WTC11 (cell line): ENCODE measurements around the gene INPPL1.

Experiments
- CREB1 ChIP-seq: sonication (generic); formaldehyde crosslinking; IDR thresholded peaks from 2 replicates; pipeline ENCODE4 v1.8.0; 2023; ENCODE audit warnings: mild to moderate bottlenecking, missing genetic modification reagents
- JUN ChIP-seq: sonication (generic); formaldehyde crosslinking; IDR thresholded peaks from 2 replicates; pipeline ENCODE4 v1.8.0; 2023; ENCODE audit warnings: mild to moderate bottlenecking, missing genetic modification reagents
- SP1 ChIP-seq: sonication (generic); formaldehyde crosslinking; conservative IDR thresholded peaks from 2 replicates; pipeline ENCODE4 v1.8.1; 2022; ENCODE audit warnings: missing genetic modification reagents
- ZNF121 ChIP-seq: sonication (generic); formaldehyde crosslinking; IDR thresholded peaks from 2 replicates; pipeline ENCODE4 v1.8.0; 2023; ENCODE audit warnings: missing genetic modification reagents
- ZNF317 ChIP-seq: sonication (generic); formaldehyde crosslinking; IDR thresholded peaks from 2 replicates; pipeline ENCODE4 v1.8.1; 2023; ENCODE audit warnings: low read depth, mild to moderate bottlenecking, moderate library complexity, missing genetic modification reagents, borderline replicate concordance
- TF ChIP-seq, protein P1 (sequence below): sonication (generic); formaldehyde crosslinking; IDR thresholded peaks from 2 replicates; pipeline ENCODE4 v1.8.1; 2022; ENCODE audit warnings: missing genetic modification reagents, borderline replicate concordance
- TF ChIP-seq, protein P2 (sequence below): sonication (generic); formaldehyde crosslinking; IDR thresholded peaks from 2 replicates; pipeline ENCODE4 v1.8.1; 2023; ENCODE audit warnings: mild to moderate bottlenecking, missing genetic modification reagents, moderate library complexity
- TF ChIP-seq, protein P3 (sequence below): fragments of 200-600 bp; IDR thresholded peaks from 2 replicates; pipeline ENCODE4 v1.8.0; 2022; ENCODE audit warnings: antibody characterized with exemption
- TF ChIP-seq, protein P4 (sequence below): sonication (generic); formaldehyde crosslinking; IDR thresholded peaks from 2 replicates; pipeline ENCODE4 v1.8.1; 2023; ENCODE audit warnings: mild to moderate bottlenecking, moderate library complexity, missing genetic modification reagents
- TF ChIP-seq, protein P5 (sequence below): sonication (generic); formaldehyde crosslinking; IDR thresholded peaks from 2 replicates; pipeline ENCODE4 v1.8.1; 2022; ENCODE audit warnings: mild to moderate bottlenecking, missing genetic modification reagents, moderate library complexity, borderline replicate concordance
- TF ChIP-seq, protein P6 (sequence below): fragments of 250-450 bp; sonication (Bioruptor Pico); IDR thresholded peaks from 2 replicates; pipeline ENCODE4 v1.9.0; 2021; ENCODE audit warnings: mild to moderate bottlenecking

DNA sequence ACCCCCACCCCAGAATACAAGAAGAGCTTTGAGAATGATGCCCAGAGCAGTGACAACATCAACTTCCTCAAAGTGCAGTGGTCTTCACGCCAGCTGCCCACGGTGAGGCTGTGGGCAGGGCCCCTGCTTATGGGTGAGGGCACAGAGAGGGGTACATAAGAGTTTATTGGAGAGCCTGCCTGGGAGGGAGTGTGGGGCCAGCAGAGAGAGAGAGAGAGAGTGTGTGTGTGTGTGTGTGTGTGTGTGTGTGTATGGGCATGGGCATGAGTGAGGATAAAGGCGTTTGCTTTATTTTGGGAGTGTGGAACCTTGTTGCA, 9.9 kb downstream of the INPPL1 start:
- TF ChIP-seq, protein P1, sequence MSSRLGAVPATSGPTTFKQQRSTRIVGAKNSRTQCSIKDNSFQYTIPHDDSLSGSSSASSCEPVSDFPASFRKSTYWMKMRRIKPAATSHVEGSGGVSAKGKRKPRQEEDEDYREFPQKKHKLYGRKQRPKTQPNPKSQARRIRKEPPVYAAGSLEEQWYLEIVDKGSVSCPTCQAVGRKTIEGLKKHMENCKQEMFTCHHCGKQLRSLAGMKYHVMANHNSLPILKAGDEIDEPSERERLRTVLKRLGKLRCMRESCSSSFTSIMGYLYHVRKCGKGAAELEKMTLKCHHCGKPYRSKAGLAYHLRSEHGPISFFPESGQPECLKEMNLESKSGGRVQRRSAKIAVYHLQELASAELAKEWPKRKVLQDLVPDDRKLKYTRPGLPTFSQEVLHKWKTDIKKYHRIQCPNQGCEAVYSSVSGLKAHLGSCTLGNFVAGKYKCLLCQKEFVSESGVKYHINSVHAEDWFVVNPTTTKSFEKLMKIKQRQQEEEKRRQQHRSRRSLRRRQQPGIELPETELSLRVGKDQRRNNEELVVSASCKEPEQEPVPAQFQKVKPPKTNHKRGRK (CRISPR knock-in tag) = no peak
- TF ChIP-seq, protein P2, sequence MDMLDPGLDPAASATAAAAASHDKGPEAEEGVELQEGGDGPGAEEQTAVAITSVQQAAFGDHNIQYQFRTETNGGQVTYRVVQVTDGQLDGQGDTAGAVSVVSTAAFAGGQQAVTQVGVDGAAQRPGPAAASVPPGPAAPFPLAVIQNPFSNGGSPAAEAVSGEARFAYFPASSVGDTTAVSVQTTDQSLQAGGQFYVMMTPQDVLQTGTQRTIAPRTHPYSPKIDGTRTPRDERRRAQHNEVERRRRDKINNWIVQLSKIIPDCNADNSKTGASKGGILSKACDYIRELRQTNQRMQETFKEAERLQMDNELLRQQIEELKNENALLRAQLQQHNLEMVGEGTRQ (CRISPR knock-in tag) = no peak
- TF ChIP-seq, protein P3, sequence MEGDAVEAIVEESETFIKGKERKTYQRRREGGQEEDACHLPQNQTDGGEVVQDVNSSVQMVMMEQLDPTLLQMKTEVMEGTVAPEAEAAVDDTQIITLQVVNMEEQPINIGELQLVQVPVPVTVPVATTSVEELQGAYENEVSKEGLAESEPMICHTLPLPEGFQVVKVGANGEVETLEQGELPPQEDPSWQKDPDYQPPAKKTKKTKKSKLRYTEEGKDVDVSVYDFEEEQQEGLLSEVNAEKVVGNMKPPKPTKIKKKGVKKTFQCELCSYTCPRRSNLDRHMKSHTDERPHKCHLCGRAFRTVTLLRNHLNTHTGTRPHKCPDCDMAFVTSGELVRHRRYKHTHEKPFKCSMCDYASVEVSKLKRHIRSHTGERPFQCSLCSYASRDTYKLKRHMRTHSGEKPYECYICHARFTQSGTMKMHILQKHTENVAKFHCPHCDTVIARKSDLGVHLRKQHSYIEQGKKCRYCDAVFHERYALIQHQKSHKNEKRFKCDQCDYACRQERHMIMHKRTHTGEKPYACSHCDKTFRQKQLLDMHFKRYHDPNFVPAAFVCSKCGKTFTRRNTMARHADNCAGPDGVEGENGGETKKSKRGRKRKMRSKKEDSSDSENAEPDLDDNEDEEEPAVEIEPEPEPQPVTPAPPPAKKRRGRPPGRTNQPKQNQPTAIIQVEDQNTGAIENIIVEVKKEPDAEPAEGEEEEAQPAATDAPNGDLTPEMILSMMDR = no peak
- TF ChIP-seq, protein P4, sequence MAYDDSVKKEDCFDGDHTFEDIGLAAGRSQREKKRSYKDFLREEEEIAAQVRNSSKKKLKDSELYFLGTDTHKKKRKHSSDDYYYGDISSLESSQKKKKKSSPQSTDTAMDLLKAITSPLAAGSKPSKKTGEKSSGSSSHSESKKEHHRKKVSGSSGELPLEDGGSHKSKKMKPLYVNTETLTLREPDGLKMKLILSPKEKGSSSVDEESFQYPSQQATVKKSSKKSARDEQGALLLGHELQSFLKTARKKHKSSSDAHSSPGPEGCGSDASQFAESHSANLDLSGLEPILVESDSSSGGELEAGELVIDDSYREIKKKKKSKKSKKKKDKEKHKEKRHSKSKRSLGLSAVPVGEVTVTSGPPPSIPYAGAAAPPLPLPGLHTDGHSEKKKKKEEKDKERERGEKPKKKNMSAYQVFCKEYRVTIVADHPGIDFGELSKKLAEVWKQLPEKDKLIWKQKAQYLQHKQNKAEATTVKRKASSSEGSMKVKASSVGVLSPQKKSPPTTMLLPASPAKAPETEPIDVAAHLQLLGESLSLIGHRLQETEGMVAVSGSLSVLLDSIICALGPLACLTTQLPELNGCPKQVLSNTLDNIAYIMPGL = no peak
- TF ChIP-seq CREB1 (CRISPR knock-in tag) = no peak
- TF ChIP-seq, protein P5, sequence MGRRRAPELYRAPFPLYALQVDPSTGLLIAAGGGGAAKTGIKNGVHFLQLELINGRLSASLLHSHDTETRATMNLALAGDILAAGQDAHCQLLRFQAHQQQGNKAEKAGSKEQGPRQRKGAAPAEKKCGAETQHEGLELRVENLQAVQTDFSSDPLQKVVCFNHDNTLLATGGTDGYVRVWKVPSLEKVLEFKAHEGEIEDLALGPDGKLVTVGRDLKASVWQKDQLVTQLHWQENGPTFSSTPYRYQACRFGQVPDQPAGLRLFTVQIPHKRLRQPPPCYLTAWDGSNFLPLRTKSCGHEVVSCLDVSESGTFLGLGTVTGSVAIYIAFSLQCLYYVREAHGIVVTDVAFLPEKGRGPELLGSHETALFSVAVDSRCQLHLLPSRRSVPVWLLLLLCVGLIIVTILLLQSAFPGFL (CRISPR knock-in tag) = no peak
- TF ChIP-seq, protein P6, sequence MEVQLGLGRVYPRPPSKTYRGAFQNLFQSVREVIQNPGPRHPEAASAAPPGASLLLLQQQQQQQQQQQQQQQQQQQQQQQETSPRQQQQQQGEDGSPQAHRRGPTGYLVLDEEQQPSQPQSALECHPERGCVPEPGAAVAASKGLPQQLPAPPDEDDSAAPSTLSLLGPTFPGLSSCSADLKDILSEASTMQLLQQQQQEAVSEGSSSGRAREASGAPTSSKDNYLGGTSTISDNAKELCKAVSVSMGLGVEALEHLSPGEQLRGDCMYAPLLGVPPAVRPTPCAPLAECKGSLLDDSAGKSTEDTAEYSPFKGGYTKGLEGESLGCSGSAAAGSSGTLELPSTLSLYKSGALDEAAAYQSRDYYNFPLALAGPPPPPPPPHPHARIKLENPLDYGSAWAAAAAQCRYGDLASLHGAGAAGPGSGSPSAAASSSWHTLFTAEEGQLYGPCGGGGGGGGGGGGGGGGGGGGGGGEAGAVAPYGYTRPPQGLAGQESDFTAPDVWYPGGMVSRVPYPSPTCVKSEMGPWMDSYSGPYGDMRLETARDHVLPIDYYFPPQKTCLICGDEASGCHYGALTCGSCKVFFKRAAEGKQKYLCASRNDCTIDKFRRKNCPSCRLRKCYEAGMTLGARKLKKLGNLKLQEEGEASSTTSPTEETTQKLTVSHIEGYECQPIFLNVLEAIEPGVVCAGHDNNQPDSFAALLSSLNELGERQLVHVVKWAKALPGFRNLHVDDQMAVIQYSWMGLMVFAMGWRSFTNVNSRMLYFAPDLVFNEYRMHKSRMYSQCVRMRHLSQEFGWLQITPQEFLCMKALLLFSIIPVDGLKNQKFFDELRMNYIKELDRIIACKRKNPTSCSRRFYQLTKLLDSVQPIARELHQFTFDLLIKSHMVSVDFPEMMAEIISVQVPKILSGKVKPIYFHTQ (CRISPR knock-in tag) = no peak
- no peak for TF ChIP-seq JUN (CRISPR knock-in tag)
- no peak for TF ChIP-seq SP1 (CRISPR knock-in tag)
- no peak for TF ChIP-seq ZNF121 (CRISPR knock-in tag)
- no peak for TF ChIP-seq ZNF317 (CRISPR knock-in tag)
